Hypothalamus (tissue), 51 donors: ENCODE results near the gene AMH.
"Not testable (repeated sequence)": the region's sequence is repeated elsewhere in the genome, so short reads cannot be mapped to it uniquely, and the experiment has no call there.

ENCODE experiments used
- DNase-seq, 51 donors: peaks; one replicate each; lab custom pipeline; 2025; lab: John Stamatoyannopoulos, UW

AMH gene

DNA sequence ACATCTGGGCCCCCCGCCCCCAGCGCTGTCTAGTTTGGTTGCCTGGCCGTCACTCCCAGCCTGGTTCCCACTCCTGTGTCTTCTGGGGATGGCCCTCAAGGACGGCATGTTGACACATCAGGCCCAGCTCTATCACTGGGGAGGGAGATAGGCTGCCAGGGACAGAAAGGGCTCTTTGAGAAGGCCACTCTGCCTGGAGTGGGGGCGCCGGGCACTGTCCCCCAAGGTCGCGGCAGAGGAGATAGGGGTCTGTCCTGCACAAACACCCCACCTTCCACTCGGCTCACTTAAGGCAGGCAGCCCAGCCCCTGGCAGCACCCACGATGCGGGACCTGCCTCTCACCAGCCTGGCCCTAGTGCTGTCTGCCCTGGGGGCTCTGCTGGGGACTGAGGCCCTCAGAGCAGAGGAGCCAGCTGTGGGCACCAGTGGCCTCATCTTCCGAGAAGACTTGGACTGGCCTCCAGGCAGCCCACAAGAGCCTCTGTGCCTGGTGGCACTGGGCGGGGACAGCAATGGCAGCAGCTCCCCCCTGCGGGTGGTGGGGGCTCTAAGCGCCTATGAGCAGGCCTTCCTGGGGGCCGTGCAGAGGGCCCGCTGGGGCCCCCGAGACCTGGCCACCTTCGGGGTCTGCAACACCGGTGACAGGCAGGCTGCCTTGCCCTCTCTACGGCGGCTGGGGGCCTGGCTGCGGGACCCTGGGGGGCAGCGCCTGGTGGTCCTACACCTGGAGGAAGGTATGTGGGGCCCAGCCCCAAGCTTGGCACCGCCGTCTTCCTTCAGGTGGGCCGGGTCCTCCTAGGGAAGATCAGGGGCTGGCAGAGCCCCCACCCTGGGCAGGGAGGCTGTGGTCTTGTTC lies at the start of gene AMH:
TSS of gene AMH (plus strand) at position 314 of the 857 bp plus-strand sequence. CDS start at position 324, 10 bp downstream.
- no peak for DNase-seq

- no peak for DNase-seq
These were observed 49.1 kb upstream of the AMH start for GRCh38 chr19:2199861-2200623.

DNA sequence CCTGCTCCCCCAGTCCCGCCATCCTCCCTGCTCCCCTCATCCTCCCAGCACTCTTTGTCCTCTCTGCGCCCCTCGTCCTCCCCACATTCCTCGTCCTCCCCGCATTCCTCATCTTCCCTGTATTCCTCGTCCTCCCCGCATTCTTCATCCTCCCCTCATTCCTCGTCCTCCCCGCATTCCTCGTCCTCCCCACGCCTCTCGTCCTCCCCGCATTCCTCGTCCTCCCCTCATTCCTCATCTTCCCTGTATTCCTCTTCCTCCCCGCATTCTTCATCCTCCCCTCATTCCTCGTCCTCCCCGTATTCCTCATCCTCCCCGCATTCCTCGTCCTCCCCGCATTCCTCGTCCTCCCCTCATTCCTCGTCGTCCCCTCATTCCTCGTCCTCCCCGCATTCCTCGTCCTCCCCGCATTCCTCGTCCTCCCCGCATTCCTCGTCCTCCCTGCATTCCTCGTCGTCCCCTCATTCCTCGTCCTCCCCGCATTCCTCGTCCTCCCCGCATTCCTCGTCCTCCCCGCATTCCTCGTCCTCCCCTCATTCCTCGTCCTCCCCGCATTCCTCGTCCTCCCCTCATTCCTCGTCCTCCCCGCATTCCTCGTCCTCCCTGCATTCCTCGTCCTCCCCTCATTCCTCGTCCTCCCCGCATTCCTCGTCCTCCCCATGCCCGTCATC lies 48.4 kb upstream of the AMH start:
- not testable (repeated sequence) for DNase-seq

DNA sequence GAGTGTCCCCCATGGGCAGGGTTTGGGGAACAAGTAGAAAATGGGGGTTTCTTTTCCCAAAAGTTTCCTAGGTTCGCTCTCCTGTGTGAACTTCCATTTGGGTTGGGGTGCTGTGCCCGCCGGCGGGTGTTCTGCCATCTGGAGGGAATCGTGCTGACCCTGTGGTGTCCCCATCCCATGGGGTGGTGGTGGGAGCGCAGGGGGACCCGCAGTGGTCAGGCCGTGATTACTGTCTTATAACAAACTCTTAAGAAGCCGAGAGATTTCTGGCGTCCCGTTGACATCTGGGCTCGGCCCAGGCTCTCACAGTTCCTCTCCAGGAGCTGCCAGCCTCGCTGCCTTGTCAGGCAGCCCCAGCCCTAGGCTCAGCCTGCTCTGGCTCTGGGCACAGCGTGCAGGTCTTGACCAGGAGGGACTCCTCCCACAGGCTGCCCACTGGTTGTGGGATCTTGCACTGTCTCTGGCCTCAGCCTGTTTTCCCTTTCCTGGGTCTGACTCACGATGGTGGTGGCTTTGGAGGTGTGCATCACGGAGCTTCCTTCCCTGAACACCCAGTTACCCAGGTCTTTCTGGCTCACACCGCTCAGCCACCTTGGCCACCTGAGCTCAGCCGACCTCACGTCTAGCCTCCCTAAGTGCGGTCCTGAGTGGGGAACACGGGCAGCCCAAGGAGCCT lies 47.5 kb upstream of the AMH start:
- no peak for DNase-seq

- peak in 2 of 51 donors; percentile 6 to 37 for DNase-seq
These were observed 46.8 kb upstream of the AMH start for GRCh38 chr19:2202366-2202765.

DNA sequence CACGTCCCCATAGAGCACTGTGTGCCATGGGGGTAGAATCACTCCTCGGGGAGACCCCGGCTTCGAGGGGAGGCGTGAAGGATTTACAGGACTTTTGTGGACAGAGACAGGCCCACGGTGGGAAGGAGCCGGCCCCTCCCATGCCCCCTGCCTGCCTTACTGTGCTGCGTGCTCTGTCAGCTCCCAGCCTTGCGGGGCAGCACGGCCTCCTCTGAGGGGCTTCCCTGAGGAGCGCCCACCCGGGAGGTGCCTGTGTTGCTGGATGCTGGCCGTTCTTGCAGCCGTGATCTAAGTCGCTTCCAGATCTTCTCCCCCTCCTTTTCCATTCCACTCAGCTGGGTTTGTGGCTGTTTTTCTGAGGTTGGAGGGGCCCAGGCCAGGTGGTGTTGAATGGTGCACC lies 42.1 kb upstream of the AMH start:
- DNase-seq = no peak

- peak in 1 of 51 donors; percentile 23 for DNase-seq
These were observed 40.9 kb upstream of the AMH start for GRCh38 chr19:2207991-2208860.

GRCh38 chr19:2208975-2209374 lies 40.1 kb upstream of the AMH start:
- no peak for DNase-seq

GRCh38 chr19:2209408-2209807 lies 39.7 kb upstream of the AMH start:
- DNase-seq = no peak

DNA sequence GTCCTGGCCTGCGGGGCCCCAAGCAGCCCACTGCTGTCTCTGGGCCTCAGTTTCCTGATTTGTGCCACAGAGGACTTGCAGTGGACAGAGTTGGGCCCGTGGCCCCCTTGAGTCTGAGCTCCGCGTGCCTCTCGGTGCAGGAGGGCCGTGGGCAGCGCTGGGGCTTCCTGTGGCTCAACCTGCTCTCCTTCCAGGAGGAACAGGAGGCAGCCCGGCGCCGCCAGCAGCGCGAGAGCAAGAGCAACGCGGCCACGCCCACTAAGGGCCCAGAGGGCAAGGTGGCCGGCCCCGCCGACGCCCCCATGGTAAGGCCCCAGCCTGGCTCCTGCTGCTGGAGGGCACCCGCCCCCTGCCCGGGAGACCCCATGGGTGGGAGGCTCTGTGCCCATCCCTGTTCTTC lies 38.9 kb upstream of the AMH start:
- DNase-seq = no peak

- no peak for DNase-seq
These were observed 38.0 kb upstream of the AMH start for GRCh38 chr19:2210987-2211740.

GRCh38 chr19:2212861-2213711 lies 36.0 kb upstream of the AMH start:
- no peak for DNase-seq

GRCh38 chr19:2213799-2214198 lies 35.3 kb upstream of the AMH start:
- DNase-seq = peak in 14 of 51 donors; percentile 5 to 55 (median 22)

DNA sequence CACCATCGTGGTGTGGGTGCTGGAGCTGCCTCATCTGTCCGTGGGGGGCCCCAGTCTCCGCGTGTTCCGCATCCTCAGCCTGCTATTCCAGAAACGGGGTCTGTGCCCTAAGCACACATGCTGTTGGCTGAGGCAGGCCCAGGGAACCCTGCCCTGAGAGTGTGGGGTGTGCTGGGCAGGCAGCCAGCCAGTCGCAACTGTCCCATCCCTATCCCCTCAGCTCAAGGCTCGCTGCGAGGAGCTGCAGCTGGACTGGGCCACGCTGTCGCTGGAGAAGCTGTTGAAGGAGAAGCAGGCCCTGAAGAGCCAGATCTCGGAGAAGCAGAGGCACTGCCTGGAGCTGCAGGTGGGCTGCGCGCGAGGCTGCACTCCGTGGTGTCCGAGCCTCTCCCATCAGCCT lies 34.9 kb upstream of the AMH start:
- DNase-seq = peak in 7 of 51 donors; percentile 5 to 25 (median 20)

- no peak for DNase-seq
These were observed 33.8 kb upstream of the AMH start for GRCh38 chr19:2215281-2215751.

GRCh38 chr19:2216361-2217225 lies 32.5 kb upstream of the AMH start:
- no peak for DNase-seq

DNA sequence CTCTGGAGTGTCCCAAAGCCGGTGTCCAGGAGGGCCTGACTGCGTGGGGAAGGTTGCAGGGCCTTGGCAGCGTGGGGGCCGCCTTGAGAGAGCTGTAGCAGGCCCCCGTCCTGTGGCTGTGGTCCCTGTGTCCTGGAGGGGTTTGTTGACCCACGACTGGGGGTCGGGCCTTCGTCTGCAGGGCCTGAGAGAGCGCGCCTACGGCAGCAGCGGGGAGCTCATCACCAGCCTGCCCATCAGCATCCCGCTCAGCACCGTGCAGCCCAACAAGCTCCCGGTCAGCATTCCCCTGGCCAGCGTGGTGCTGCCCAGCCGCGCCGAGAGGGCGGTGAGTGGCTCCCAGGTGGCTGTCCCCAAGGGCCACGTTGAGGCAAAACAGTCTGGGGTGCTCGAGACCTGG lies 31.5 kb upstream of the AMH start:
- DNase-seq = no peak
